Peyer's patch (tissue), 4 donors: ENCODE results near the gene TPRKB. TPM values are rescaled to one million over a fixed set of nuclear protein-coding genes. Genes with fewer than 3 reads are reported as not detected.
"Not testable (repeated sequence)": the region's sequence is repeated elsewhere in the genome, so short reads cannot be mapped to it uniquely, and the experiment has no call there.

Experiments used
- DNase-seq, 3 donors: peaks; one replicate each; pipeline ENCODE4 v3.0.0-alpha.2; 2017 to 2019
- H3K27ac ChIP-seq, 4 donors: fragments of 200-600 bp; sonication (generic); one replicate each; pipeline ENCODE4 v1.5.1; 2016 to 2019
- H3K27me3 ChIP-seq, 2 donors: fragments of 200-600 bp; sonication (generic); one replicate each; pipeline ENCODE4 v1.5.1; 2019
- H3K36me3 ChIP-seq, 3 donors: fragments of 200-600 bp; sonication (generic); one replicate each; pipeline ENCODE4 v1.5.1; 2016 to 2019
- H3K4me1 ChIP-seq, 4 donors: fragments of 200-600 bp; sonication (generic); one replicate each; pipeline ENCODE4 v1.5.1; 2016 to 2019
- H3K4me3 ChIP-seq, 4 donors: fragments of 200-600 bp; sonication (generic); 1 replicate in 3 of 4; 2 replicates in 1 of 4; pipeline ENCODE4 v1.5.1; 2016 to 2019; ENCODE audit warnings: mild to moderate bottlenecking in 1 of 4
- H3K9me3 ChIP-seq, 4 donors: fragments of 200-600 bp; sonication (generic); one replicate each; pipeline ENCODE4 v1.5.1; 2016 to 2019; ENCODE audit warnings: mild to moderate bottlenecking in 1 of 4
- POLR2A ChIP-seq, 2 donors: fragments of 450-650 bp; IDR thresholded peaks; one replicate each; pipeline ENCODE4 v1.5.1; 2017; ENCODE audit warnings: antibody characterized with exemption in 2 of 2, mild to moderate bottlenecking in 2 of 2, moderate library complexity in 2 of 2
- total RNA-seq, 4 donors: library from RNA; depleted of rRNA; stranded (reverse); fragments of >200 nt; gene quantifications; one replicate each; pipeline ENCODE4 v1.1.0, GENCODE V29; 2016
- TF ChIP-seq, protein P1 (sequence below), 6 experiments: fragments of 450-650 bp in 4 of 6; fragments of 200-600 bp in 2 of 6; sonication (generic) in 1 of 6; IDR thresholded peaks; one replicate each; pipeline ENCODE4 v1.5.1; 2017 to 2019; ENCODE audit warnings: antibody characterized with exemption in 6 of 6, mild to moderate bottlenecking in 3 of 6, moderate library complexity in 1 of 6

The TPRKB gene
- total RNA-seq, 4 donors from 2014 or later = 17.3 to 28.5 (median 19.2) TPM

DNA sequence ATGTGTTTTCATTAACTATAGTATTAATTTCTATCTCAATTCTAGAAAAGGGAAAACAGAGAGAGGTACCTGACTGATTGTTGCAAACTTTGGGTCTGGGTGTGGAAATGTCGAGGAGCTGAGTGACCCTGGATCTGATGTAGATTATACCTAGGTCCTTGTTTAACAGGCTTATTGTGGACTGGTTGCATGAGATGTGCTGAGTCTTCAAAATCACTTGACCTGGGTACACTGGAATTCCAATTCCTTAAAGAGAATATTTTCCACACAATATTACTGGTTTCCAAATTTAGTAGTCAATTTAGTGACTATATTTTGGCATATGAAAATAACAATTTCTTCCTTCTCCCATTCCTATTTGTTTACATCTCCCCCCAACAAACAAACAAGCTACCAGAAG, 29.2 kb upstream of the TPRKB start:
- TF ChIP-seq POLR2A (IDR thresholded peaks at IDR 0.05) = no peak
- TF ChIP-seq, protein P1, sequence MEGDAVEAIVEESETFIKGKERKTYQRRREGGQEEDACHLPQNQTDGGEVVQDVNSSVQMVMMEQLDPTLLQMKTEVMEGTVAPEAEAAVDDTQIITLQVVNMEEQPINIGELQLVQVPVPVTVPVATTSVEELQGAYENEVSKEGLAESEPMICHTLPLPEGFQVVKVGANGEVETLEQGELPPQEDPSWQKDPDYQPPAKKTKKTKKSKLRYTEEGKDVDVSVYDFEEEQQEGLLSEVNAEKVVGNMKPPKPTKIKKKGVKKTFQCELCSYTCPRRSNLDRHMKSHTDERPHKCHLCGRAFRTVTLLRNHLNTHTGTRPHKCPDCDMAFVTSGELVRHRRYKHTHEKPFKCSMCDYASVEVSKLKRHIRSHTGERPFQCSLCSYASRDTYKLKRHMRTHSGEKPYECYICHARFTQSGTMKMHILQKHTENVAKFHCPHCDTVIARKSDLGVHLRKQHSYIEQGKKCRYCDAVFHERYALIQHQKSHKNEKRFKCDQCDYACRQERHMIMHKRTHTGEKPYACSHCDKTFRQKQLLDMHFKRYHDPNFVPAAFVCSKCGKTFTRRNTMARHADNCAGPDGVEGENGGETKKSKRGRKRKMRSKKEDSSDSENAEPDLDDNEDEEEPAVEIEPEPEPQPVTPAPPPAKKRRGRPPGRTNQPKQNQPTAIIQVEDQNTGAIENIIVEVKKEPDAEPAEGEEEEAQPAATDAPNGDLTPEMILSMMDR (IDR thresholded peaks at IDR 0.05) = no peak
- Histone ChIP-seq H3K4me3 (no peak overlapping the region), H3K27ac (no peak overlapping the region), H3K9me3 (no peaks in the 10 kb centered on the region), H3K4me1 (no peaks in the 10 kb centered on the region), H3K27me3 (no peaks in the 10 kb centered on the region), H3K36me3 (peaks cover 0 to 77% (median 4%) of the 10 kb centered on the region in 3 donors)
- no peak for DNase-seq

DNA sequence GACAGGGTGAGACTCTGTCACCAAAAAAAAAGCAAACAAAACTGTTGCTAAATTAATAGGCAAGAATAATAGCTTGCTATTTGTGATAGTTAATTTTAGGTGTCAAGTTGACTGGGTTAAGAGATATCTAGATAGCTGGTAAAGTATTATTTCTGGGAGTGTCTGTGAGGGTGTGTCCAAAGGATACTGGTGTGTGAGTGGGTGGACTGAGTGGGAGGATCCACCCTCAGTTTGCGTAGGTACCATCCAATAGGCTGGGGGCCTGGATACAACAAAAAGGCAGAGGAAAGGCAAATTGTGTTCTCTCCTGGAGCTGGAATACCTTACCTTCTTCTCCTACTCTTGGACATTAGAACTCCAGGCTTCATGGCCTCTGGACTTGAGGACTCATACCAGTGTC, 27.8 kb upstream of the TPRKB start:
- Histone ChIP-seq H3K36me3 (peaks cover 0 to 91% (median 4%) of the 10 kb centered on the region in 3 donors), H3K27ac (no peak overlapping the region), H3K9me3 (no peaks in the 10 kb centered on the region), H3K4me3 (no peak overlapping the region), H3K27me3 (no peaks in the 10 kb centered on the region), H3K4me1 (no peaks in the 10 kb centered on the region)
- DNase-seq = no peak
- TF ChIP-seq, protein P1 (IDR thresholded peaks at IDR 0.05) = no peak
- TF ChIP-seq POLR2A (IDR thresholded peaks at IDR 0.05) = no peak

GRCh38 chr2:73762571-73762970, 25.4 kb upstream of the TPRKB start:
- Histone ChIP-seq H3K9me3 (no peaks in the 10 kb centered on the region), H3K4me3 (no peak overlapping the region), H3K27me3 (no peaks in the 10 kb centered on the region), H3K27ac (no peak overlapping the region), H3K4me1 (peaks cover 0 to 4% (median 0%) of the 10 kb centered on the region in 4 donors), H3K36me3 (peaks cover 0 to 89% (median 0%) of the 10 kb centered on the region in 3 donors)
- TF ChIP-seq, protein P1 (IDR thresholded peaks at IDR 0.05) = no peak
- no peak for TF ChIP-seq POLR2A (IDR thresholded peaks at IDR 0.05)
- DNase-seq = no peak

- Histone ChIP-seq H3K27ac (no peak overlapping the region), H3K36me3 (peaks cover 0 to 88% (median 0%) of the 10 kb centered on the region in 3 donors)
- no peak for DNase-seq
These were observed 22.8 kb upstream of the TPRKB start for GRCh38 chr2:73759904-73760303.

DNA sequence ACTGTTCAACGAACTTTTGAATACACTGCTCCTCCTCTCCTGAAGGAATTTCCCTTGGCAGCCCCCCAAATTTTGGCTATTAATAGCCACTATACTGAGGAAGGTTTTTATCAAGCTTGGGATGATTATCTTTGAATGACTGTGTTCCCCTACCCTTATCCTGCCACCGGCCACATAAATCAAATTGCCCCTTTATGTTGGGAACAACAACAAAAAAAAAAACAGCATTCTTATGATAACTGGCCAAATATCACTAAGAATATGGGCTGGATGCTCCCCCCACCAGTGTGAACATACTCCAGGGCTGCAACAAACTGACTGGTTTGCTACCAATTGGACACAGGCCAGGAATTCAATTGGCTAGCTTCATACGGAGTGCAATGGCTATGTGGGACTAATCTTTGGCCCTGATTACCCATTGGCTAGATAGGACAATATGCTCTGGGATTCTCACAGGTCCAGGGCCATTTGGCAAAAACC, 22.2 kb upstream of the TPRKB start:
- Histone ChIP-seq H3K4me1 (peaks cover 0 to 4% (median 0%) of the 10 kb centered on the region in 4 donors), H3K27me3 (no peaks in the 10 kb centered on the region), H3K4me3 (no peak overlapping the region), H3K36me3 (peaks cover 0 to 88% (median 0%) of the 10 kb centered on the region in 3 donors), H3K27ac (no peak overlapping the region), H3K9me3 (no peaks in the 10 kb centered on the region)
- no peak for TF ChIP-seq POLR2A (IDR thresholded peaks at IDR 0.05)
- TF ChIP-seq, protein P1 (IDR thresholded peaks at IDR 0.05) = no peak
- no peak for DNase-seq

More at GRCh38 chr2:73759904-73760303, 22.8 kb upstream of the TPRKB start:
- TF ChIP-seq, protein P1 (IDR thresholded peaks at IDR 0.05) = no peak
- no peak for TF ChIP-seq POLR2A (IDR thresholded peaks at IDR 0.05)
- Histone ChIP-seq H3K9me3 (no peaks in the 10 kb centered on the region), H3K27me3 (no peaks in the 10 kb centered on the region), H3K4me3 (no peak overlapping the region), H3K4me1 (peaks cover 0 to 4% (median 0%) of the 10 kb centered on the region in 4 donors)

- DNase-seq, H3K9me3 ChIP-seq, H3K4me3 ChIP-seq, H3K27ac ChIP-seq, H3K4me1 ChIP-seq, H3K27me3 ChIP-seq: not testable (repeated sequence)
- H3K36me3 ChIP-seq = peaks cover 0 to 65% (median 0%) of the 10 kb centered on the region in 3 donors
These were observed 17.2 kb upstream of the TPRKB start for GRCh38 chr2:73754332-73754731.
